CD4-positive, alpha-beta T cell (primary cell): ENCODE results near the gene P2RX7. TPM values are rescaled to one million over a fixed set of nuclear protein-coding genes. Genes with fewer than 3 reads are reported as not detected.

Source experiments
- ATAC-seq: fragments of 200-7000 bp; cut with Tn5 transposase; one replicate; pipeline ENCODE4 v1.10.0; 2022; ENCODE audit warnings: mild to moderate bottlenecking; ENCODE audit not compliant: poor library complexity
- CTCF ChIA-PET: fragments of 350-600 bp; sonication (Branson Sonifier 250); formaldehyde crosslinking; loops from one replicate; lab custom pipeline; 2021; ENCODE audit warnings: antibody characterized with exemption, inconsistent platforms; lab: Charles Lee
- POLR2A ChIA-PET: fragments of 350-600 bp; sonication (Branson Sonifier 250); formaldehyde crosslinking; loops from one replicate; lab custom pipeline; 2021; ENCODE audit warnings: antibody characterized with exemption, inconsistent platforms; lab: Charles Lee
- DNase-seq, 14 experiments: peaks; one replicate each; pipeline ENCODE4 v3.0.0-alpha.2; 2013 to 2020; ENCODE audit warnings: mixed read lengths in 2 of 14
- H3K27ac ChIP-seq, 2 donors: one replicate each; pipeline versions ENCODE4 v1.5.1 to v1.7.0; 2013; ENCODE audit warnings: low read length in 2 of 2, low read depth in 1 of 2, mild to moderate bottlenecking in 1 of 2
- H3K27me3 ChIP-seq, 2 experiments: 1 replicate in 1 of 2; 2 replicates in 1 of 2; pipeline versions ENCODE4 v1.6.1 to v1.7.0; 2013; ENCODE audit warnings: low read length in 2 of 2, control low read depth in 1 of 2, mild to moderate bottlenecking in 1 of 2, moderate library complexity in 1 of 2; ENCODE audit not compliant: insufficient read depth in 2 of 2, control insufficient read depth in 1 of 2
- H3K36me3 ChIP-seq: one replicate; pipeline ENCODE4 v1.6.1; 2013; ENCODE audit warnings: low read length, control low read depth; ENCODE audit not compliant: insufficient read depth
- H3K4me1 ChIP-seq: one replicate; pipeline ENCODE4 v1.6.1; 2013; ENCODE audit warnings: low read length, control low read depth; ENCODE audit not compliant: insufficient read depth
- H3K4me3 ChIP-seq: one replicate; pipeline ENCODE4 v1.5.1; 2013; ENCODE audit warnings: mild to moderate bottlenecking, low read length, moderate library complexity
- H3K9me3 ChIP-seq, 2 experiments: 1 replicate in 1 of 2; 2 replicates in 1 of 2; pipeline versions ENCODE4 v1.6.1 to v1.7.0; 2013; ENCODE audit warnings: low read length in 2 of 2, mild to moderate bottlenecking in 2 of 2, control low read depth in 1 of 2, moderate library complexity in 1 of 2; ENCODE audit not compliant: control insufficient read depth in 1 of 2, insufficient read depth in 1 of 2
- H3K27ac Mint-ChIP-seq: one replicate; pipeline ENCODE4 v1.8.0; 2020; ENCODE audit warnings: mixed read lengths
- H3K27me3 Mint-ChIP-seq: one replicate; pipeline ENCODE4 v1.8.0; 2021; ENCODE audit warnings: mixed read lengths
- H3K36me3 Mint-ChIP-seq: one replicate; pipeline ENCODE4 v1.8.0; 2021; ENCODE audit warnings: low read depth, mixed read lengths
- H3K4me1 Mint-ChIP-seq: one replicate; pipeline ENCODE4 v1.8.0; 2021; ENCODE audit warnings: low read depth, mixed read lengths
- H3K4me3 Mint-ChIP-seq: one replicate; pipeline ENCODE4 v1.8.0; 2020; ENCODE audit warnings: mild to moderate bottlenecking, mixed read lengths
- H3K9me3 Mint-ChIP-seq: one replicate; pipeline ENCODE4 v1.8.0; 2020; ENCODE audit warnings: mixed read lengths
- intact Hi-C, 2 experiments: fragments of 100-400 bp; cut with DNase I in 1 of 2; cut with micrococcal nuclease in 1 of 2; formaldehyde crosslinking; loops; one replicate each; pipeline versions ENCODE4 v1.15.1 to v1.9.0; 2023 to 2025; cut with DNase I, micrococcal nuclease
- total RNA-seq, 174 experiments: library from RNA in 2 of 174; stranded (reverse) in 2 of 174; gene quantifications; one replicate each; pipeline ENCODE4 v1.2.3 and lab custom pipeline; 2021 to 2026
- TF ChIP-seq, protein P1 (sequence below): fragments of 200-600 bp; IDR thresholded peaks from one replicate; pipeline ENCODE4 v1.8.0; 2022; ENCODE audit warnings: antibody characterized with exemption, mild to moderate bottlenecking

The P2RX7 gene
- total RNA-seq, 2 experiments from 2014 or later = 4.6 to 4.8 TPM

DNA sequence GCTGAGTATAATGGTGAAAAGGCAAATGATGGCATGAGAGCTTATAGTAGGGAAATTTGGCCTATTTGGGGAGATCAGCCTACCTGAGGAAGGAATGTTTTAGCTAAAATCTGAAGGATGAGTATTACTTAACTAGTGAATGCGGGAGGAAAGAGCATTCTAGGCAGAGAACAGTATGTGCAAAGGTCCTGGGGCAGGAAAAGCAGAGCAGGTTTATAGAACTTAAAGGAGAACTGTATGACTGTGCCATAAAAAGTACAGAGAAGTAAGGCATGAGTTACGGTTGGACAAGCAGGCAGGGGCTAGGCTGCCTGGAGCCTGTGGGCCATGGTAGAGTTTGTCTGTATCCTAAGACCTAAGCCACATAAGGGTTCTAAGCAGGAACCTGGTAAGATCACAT lies 55.6 kb downstream of the P2RX7 start:
- H3K9me3 Mint-ChIP-seq = no peaks in the 10 kb centered on the region
- no peaks in the 10 kb centered on the region for H3K27me3 Mint-ChIP-seq
- no peaks in the 10 kb centered on the region for H3K4me1 ChIP-seq
- no peak overlapping the region for H3K4me3 ChIP-seq
- TF ChIP-seq, protein P1, sequence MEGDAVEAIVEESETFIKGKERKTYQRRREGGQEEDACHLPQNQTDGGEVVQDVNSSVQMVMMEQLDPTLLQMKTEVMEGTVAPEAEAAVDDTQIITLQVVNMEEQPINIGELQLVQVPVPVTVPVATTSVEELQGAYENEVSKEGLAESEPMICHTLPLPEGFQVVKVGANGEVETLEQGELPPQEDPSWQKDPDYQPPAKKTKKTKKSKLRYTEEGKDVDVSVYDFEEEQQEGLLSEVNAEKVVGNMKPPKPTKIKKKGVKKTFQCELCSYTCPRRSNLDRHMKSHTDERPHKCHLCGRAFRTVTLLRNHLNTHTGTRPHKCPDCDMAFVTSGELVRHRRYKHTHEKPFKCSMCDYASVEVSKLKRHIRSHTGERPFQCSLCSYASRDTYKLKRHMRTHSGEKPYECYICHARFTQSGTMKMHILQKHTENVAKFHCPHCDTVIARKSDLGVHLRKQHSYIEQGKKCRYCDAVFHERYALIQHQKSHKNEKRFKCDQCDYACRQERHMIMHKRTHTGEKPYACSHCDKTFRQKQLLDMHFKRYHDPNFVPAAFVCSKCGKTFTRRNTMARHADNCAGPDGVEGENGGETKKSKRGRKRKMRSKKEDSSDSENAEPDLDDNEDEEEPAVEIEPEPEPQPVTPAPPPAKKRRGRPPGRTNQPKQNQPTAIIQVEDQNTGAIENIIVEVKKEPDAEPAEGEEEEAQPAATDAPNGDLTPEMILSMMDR = no peak
- DNase-seq = no peak
- H3K4me1 Mint-ChIP-seq = no peaks in the 10 kb centered on the region
- H3K27me3 ChIP-seq = no peaks in the 10 kb centered on the region
- intact Hi-C loops = no loop called here
- no peak overlapping the region for H3K4me3 Mint-ChIP-seq
- CTCF ChIA-PET = no interaction called here
- no peaks in the 10 kb centered on the region for H3K36me3 Mint-ChIP-seq
- no peak overlapping the region for H3K27ac ChIP-seq
- no peak for ATAC-seq
- peaks cover 10% of the 10 kb centered on the region for H3K36me3 ChIP-seq
- peaks cover 0 to 3% of the 10 kb centered on the region in 2 experiments for H3K9me3 ChIP-seq
- H3K27ac Mint-ChIP-seq = no peak overlapping the region
- POLR2A ChIA-PET = no interaction called here

DNA sequence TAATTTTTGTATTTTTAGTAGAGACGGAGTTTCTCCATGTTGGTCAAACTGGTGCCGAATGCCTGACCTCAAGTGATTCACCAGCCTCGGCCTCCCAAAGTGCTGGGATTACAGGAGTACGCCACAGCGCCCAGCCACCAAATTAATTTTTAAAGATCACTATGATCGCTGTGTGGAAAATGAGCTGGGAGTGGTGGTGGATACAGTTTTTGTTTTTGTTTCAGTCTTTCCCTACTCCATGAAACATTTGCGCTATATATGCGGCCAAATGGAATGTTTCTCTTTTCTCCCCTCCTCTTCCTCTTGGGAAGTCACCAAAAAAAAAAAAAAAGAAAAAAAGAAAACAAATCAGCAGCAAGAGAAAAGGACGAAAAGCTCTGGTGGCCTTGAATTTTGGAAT lies 56.5 kb downstream of the P2RX7 start:
- no peak overlapping the region for H3K27ac ChIP-seq
- H3K9me3 ChIP-seq = peaks cover 0 to 3% of the 10 kb centered on the region in 2 experiments
- TF ChIP-seq, protein P1 = no peak
- ATAC-seq (no peak), DNase-seq (no peak)
- intact Hi-C loops = no loop called here
- no peak overlapping the region for H3K4me3 Mint-ChIP-seq
- no peak overlapping the region for H3K4me3 ChIP-seq
- POLR2A ChIA-PET = no interaction called here
- H3K36me3 Mint-ChIP-seq = no peaks in the 10 kb centered on the region
- H3K4me1 Mint-ChIP-seq = no peaks in the 10 kb centered on the region
- CTCF ChIA-PET = no interaction called here
- H3K4me1 ChIP-seq = no peaks in the 10 kb centered on the region
- peaks cover 10% of the 10 kb centered on the region for H3K36me3 ChIP-seq
- no peaks in the 10 kb centered on the region for H3K27me3 ChIP-seq
- no peak overlapping the region for H3K27ac Mint-ChIP-seq
- no peaks in the 10 kb centered on the region for H3K9me3 Mint-ChIP-seq
- H3K27me3 Mint-ChIP-seq = no peaks in the 10 kb centered on the region

DNA sequence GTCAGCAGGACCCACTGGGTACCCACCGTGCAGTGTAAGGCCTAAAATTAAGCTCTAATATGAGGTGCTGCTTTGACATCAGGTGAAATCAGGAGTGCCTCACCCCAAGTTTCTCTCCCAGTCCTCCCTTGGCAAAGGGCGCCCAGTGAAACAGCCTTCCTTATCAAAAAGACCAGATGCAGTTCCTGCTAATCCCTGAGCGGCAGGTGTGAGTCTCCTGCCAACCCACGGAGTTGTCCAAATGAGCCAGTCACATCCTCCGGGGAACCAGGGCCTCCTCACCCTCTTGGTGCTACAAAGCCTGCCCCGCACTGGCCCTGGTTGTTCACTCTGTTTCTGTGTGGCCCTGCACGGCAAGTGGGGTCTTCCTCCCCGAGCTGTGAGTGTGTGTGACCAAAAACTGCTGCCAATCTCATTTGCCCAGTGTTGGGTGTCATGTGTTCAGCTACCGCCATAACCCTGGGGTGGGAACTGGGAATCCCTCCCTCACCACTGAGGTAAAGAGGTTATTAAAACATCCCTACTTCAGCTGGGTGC lies 57.0 kb downstream of the P2RX7 start:
- no peaks in the 10 kb centered on the region for H3K27me3 ChIP-seq
- H3K27ac Mint-ChIP-seq = no peak overlapping the region
- DNase-seq (no peak), ATAC-seq (no peak)
- no peaks in the 10 kb centered on the region for H3K4me1 Mint-ChIP-seq
- CTCF ChIA-PET = no interaction called here
- H3K36me3 ChIP-seq = peaks cover 5% of the 10 kb centered on the region
- peaks cover 0 to 3% of the 10 kb centered on the region in 2 experiments for H3K9me3 ChIP-seq
- no peaks in the 10 kb centered on the region for H3K9me3 Mint-ChIP-seq
- no peaks in the 10 kb centered on the region for H3K36me3 Mint-ChIP-seq
- H3K27ac ChIP-seq = no peak overlapping the region
- H3K27me3 Mint-ChIP-seq = no peaks in the 10 kb centered on the region
- no peak overlapping the region for H3K4me3 Mint-ChIP-seq
- TF ChIP-seq, protein P1 = no peak
- intact Hi-C loops = no loop called here
- no peaks in the 10 kb centered on the region for H3K4me1 ChIP-seq
- no peak overlapping the region for H3K4me3 ChIP-seq
- POLR2A ChIA-PET = no interaction called here
